Hematopoietic multipotent progenitor cell treated with erythropoietin and hydrocortisone succinate and interleukin-3 and kit ligand, for 6 days (in vitro differentiated cells): ENCODE results near the gene LDLR.
"Not testable (repeated sequence)": the region's sequence is repeated elsewhere in the genome, so short reads cannot be mapped to it uniquely, and the experiment has no call there.

Source experiments
- DNase-seq: peaks from one replicate; pipeline ENCODE4 v3.0.0-alpha.2; 2015

LDLR gene

DNA sequence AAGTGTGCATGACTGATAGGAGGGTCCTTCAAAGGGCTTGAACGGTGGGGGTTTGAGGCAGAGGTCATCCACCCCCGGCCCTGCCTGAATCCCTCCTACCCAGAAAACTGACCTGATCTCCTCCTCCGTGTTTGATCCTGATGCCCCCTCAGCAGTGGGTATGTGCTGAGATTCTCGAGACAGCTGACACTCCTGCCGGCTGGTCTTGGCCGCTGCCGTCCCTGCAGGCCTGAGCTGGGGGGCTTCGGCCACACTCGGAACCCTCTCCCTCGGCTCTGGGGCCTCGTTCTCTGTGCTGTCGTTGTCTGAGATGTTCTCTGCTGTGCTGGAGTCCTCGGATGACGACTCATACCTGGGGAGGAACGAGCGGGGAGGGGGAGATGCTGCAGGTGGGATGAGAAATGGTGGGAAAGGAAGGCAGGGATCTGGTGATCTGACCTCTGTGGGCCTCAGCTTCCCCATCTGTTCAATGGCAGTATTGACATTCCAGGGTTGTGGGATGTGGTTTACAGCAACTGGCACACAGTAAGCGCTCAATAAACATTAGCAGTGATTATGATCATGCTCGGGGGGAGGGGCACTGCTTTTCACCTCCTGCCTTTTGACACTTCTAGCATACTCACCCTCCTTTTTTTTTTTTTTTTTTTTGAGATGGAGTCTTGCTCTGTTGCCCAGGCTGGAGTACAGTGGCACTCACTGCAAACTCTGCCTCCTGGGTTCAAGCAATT, 87.4 kb downstream of the LDLR start:
- DNase-seq, result no peak

DNA sequence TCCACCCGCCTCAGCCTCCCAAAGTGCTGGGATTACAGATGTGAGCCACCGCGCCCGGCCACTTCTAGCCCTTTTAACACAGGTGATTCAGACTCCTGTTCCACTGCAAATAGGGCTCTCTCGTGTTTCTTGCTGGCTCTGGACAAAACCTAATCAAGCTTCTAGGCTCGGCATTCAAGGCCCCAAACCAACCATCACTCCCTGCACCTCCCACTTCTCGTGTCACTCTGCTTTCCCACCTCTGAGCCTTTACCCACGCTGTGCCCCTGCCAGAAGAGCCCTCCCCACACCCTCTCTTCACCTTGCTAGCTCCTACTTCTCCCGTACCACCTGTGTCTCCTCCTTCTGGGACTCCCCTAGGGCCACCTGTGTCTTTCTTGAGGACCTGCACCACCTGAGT, 88.3 kb downstream of the LDLR start:
- DNase-seq, result no peak

DNA sequence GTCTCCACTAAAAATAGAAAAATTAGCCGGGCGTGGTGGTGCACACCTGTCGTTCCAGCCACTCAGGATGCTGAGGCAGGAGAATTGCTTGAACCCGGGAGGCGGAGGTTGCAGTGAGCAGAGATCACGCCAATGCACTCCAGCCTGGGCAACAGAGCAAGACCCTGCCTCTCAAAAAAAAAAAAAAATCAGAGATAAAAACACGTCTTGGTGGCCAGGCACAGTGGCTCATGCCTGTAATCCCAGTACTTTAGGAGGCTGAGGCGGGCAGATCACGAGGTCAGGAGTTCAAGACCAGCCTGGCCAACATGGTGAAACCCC, 89.8 kb downstream of the LDLR start:
- not testable (repeated sequence) for DNase-seq

DNA sequence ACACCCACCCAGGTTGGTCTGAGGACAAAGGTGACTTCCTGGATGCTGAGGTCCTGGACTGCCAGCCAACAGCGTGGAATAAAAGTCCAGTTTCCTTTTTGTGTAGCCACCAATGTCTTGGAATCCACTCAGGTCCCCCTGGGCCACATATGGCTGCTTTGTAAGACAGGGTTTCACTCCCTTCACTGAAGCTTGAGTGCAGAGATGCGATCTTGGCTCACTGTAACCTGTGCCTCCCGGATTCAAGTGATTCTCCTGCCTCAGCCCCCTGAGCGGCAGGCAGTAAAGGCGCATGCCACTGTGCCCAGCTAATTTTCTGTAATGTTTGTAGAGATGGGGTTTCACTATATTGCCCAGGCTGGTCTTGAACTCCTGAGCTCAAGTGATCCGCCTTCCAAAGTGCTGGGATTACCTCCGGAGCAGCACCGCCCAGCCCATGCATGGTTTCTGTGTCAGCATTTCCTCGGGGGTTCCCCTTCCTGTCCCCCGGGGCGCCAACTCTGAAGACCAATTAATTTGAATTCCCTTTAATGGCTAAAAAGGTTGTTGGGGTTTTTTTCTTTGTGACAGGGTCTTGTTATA, 90.5 kb downstream of the LDLR start:
- DNase-seq, result no peak

DNA sequence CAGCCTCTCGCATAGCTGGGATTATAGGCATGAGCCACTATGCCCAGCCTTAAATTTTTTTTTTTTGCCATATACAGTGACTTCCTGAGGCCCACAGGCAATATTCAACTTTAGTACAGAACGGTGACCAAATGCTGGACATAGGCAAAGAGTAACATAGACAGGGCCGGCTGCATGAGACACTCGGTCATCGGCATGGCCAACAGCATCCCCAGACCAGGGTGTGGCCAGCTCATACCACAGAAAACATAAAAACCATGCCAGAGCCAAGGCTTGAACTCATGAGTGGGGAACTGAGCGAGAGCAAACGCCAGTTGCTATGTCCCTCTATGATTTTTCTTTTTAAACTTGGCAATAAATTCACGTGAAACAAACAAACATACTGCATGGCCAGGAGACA, 91.1 kb downstream of the LDLR start:
- DNase-seq, result no peak

DNA sequence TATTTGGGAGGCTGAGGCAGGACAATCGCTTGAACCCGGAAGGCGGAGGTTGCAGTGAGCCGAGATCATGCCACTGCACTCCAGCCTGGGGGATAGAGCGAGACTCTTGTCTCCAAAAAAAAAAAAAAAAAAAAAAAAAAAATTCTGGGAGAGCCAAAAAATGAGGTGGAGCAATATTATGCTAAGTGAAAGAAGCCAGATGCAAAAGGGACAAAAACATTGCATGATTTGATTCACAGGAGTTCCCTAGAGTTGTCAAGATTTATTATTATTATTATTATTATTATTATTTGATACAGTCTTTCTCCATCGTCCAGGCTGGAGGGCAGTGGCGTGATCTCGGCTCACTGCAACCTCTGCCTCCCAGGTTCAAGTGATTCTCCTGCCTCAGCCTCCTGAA, 91.7 kb downstream of the LDLR start:
- DNase-seq, result not testable (repeated sequence)

DNA sequence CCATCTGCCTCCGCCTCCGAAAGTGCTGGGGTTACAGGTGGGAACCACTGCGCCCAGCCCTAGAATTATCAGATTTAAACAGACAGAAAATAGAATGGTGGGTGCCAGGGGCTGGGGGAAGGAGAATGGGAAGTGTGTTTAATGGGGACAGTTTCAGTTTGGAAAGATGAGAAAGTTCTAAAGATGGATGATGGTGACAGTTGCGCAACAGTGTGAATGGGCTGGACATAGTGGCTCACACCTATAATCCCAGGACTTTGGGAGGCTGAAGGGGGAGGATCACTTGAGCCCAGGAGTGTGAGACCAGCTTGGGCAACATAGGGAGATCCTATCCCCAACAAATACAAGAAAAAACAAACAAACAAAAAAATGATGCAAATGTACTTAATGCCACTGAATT, 92.2 kb downstream of the LDLR start:
- DNase-seq, result no peak
